Measurements from ENCODE around the gene DLD. TPM values are rescaled to one million over a fixed set of nuclear protein-coding genes. Genes with fewer than 3 reads are reported as not detected.
A peak's percentile ranks its signal among the peaks of the same experiment; 100 is the strongest.

DLD gene
- total RNA-seq, 1 donor from 2014 or later: 89.9 TPM

- Mint-ChIP-seq H3K9me3 (ENCODE audit: unreplicated experiment) (no peaks in the 10 kb centered on the region), H3K27ac (ENCODE audit: unreplicated experiment) (peak overlapping the region; percentile 72), H3K4me3 (ENCODE audit: unreplicated experiment) (no peak overlapping the region), H3K27me3 (ENCODE audit: unreplicated experiment) (no peaks in the 10 kb centered on the region), H3K36me3 (ENCODE audit: low read depth, unreplicated experiment) (peaks cover 19% of the 10 kb centered on the region), H3K4me1 (ENCODE audit: unreplicated experiment) (peaks cover 7% of the 10 kb centered on the region)
- DNase-seq (ENCODE audit: low spot score): no peak
- TF ChIP-seq, protein P1, sequence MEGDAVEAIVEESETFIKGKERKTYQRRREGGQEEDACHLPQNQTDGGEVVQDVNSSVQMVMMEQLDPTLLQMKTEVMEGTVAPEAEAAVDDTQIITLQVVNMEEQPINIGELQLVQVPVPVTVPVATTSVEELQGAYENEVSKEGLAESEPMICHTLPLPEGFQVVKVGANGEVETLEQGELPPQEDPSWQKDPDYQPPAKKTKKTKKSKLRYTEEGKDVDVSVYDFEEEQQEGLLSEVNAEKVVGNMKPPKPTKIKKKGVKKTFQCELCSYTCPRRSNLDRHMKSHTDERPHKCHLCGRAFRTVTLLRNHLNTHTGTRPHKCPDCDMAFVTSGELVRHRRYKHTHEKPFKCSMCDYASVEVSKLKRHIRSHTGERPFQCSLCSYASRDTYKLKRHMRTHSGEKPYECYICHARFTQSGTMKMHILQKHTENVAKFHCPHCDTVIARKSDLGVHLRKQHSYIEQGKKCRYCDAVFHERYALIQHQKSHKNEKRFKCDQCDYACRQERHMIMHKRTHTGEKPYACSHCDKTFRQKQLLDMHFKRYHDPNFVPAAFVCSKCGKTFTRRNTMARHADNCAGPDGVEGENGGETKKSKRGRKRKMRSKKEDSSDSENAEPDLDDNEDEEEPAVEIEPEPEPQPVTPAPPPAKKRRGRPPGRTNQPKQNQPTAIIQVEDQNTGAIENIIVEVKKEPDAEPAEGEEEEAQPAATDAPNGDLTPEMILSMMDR (IDR thresholded peaks at IDR 0.05; ENCODE audit: unreplicated experiment): no peak
Measured at GRCh38 chr7:107902381-107902780, 11.4 kb downstream of the DLD start.

GRCh38 chr7:107907790-107908189 lies 16.8 kb downstream of the DLD start:
- Mint-ChIP-seq H3K4me1 (ENCODE audit: unreplicated experiment) (no peaks in the 10 kb centered on the region), H3K36me3 (ENCODE audit: low read depth, unreplicated experiment) (peaks cover 54% of the 10 kb centered on the region), H3K4me3 (ENCODE audit: unreplicated experiment) (no peak overlapping the region), H3K27me3 (ENCODE audit: unreplicated experiment) (no peaks in the 10 kb centered on the region), H3K9me3 (ENCODE audit: unreplicated experiment) (no peaks in the 10 kb centered on the region), H3K27ac (ENCODE audit: unreplicated experiment) (no peak overlapping the region)
- no peak for DNase-seq (ENCODE audit: low spot score)
- TF ChIP-seq, protein P1 (IDR thresholded peaks at IDR 0.05; ENCODE audit: unreplicated experiment): no peak

DNA sequence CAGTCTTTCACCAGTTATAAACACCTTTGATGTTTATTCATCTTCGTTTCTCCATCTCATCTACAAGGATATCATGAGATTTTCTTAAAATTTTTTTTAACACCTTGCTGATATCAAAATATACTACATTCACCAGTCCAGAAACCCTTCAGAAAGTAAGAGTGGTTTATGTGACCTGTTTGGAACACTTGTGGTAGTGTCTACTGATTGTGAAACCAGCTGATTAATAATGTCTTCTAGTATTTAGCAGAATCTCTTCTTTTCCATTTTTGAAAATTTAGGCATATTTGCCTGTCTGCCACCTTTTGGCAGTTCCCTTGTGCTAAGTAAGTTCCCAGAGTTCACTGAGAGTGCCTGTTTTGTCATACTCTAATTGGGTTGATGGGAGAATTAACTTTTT lies 18.5 kb downstream of the DLD start:
- Mint-ChIP-seq H3K36me3 (ENCODE audit: low read depth, unreplicated experiment) (peaks cover 49% of the 10 kb centered on the region), H3K9me3 (ENCODE audit: unreplicated experiment) (no peaks in the 10 kb centered on the region), H3K4me3 (ENCODE audit: unreplicated experiment) (no peak overlapping the region), H3K4me1 (ENCODE audit: unreplicated experiment) (peaks cover 7% of the 10 kb centered on the region), H3K27me3 (ENCODE audit: unreplicated experiment) (no peaks in the 10 kb centered on the region), H3K27ac (ENCODE audit: unreplicated experiment) (no peak overlapping the region)
- TF ChIP-seq, protein P1 (IDR thresholded peaks at IDR 0.05; ENCODE audit: unreplicated experiment): no peak
- no peak for DNase-seq (ENCODE audit: low spot score)

- no peaks in the 10 kb centered on the region for H3K9me3 Mint-ChIP-seq (ENCODE audit: unreplicated experiment)
- no peak overlapping the region for H3K27ac Mint-ChIP-seq (ENCODE audit: unreplicated experiment)
- TF ChIP-seq, protein P1 (IDR thresholded peaks at IDR 0.05; ENCODE audit: unreplicated experiment): no peak
- no peaks in the 10 kb centered on the region for H3K27me3 Mint-ChIP-seq (ENCODE audit: unreplicated experiment)
- peaks cover 12% of the 10 kb centered on the region for H3K4me1 Mint-ChIP-seq (ENCODE audit: unreplicated experiment)
- DNase-seq (ENCODE audit: low spot score): no peak
- H3K4me3 Mint-ChIP-seq (ENCODE audit: unreplicated experiment): peak overlapping the region; percentile 54
- H3K36me3 Mint-ChIP-seq (ENCODE audit: low read depth, unreplicated experiment): peaks cover 40% of the 10 kb centered on the region
Measured at GRCh38 chr7:107911981-107912380, 21.0 kb downstream of the DLD start.

GRCh38 chr7:107913851-107914250 lies 22.9 kb downstream of the DLD start:
- DNase-seq (ENCODE audit: low spot score): no peak
- H3K27ac Mint-ChIP-seq (ENCODE audit: unreplicated experiment): no peak overlapping the region
- peaks cover 12% of the 10 kb centered on the region for H3K4me1 Mint-ChIP-seq (ENCODE audit: unreplicated experiment)
- H3K36me3 Mint-ChIP-seq (ENCODE audit: low read depth, unreplicated experiment): peaks cover 41% of the 10 kb centered on the region
- TF ChIP-seq, protein P1 (IDR thresholded peaks at IDR 0.05; ENCODE audit: unreplicated experiment): no peak
- no peaks in the 10 kb centered on the region for H3K9me3 Mint-ChIP-seq (ENCODE audit: unreplicated experiment)
- H3K27me3 Mint-ChIP-seq (ENCODE audit: unreplicated experiment): no peaks in the 10 kb centered on the region
- H3K4me3 Mint-ChIP-seq (ENCODE audit: unreplicated experiment): no peak overlapping the region
